Adrenal gland (tissue), 12 donors: ENCODE measurements around the gene PPP2R5E. TPM values are rescaled to one million over a fixed set of nuclear protein-coding genes. Genes with fewer than 3 reads are reported as not detected.
"Not testable (repeated sequence)": the region's sequence is repeated elsewhere in the genome, so short reads cannot be mapped to it uniquely, and the experiment has no call there.

Experiments
- DNase-seq, 7 donors: peaks; one replicate each; pipeline ENCODE4 v3.0.0-alpha.2; 2019 to 2020
- H3K27ac ChIP-seq, 5 donors: fragments of 200-600 bp; sonication (generic) in 4 of 5; 1 replicate in 3 of 5; 2 replicates in 2 of 5; pipeline versions ENCODE4 v1.5.1 to v1.8.0; 2016 to 2020; ENCODE audit warnings: mild to moderate bottlenecking in 1 of 5
- H3K27me3 ChIP-seq: fragments of 200-600 bp; 2 replicates; pipeline ENCODE4 v1.8.0; 2021
- H3K36me3 ChIP-seq, 2 donors: fragments of 200-600 bp; replicated peaks in 1 of 2; 1 replicate in 1 of 2; 2 replicates in 1 of 2; pipeline versions ENCODE4 v1.5.1 to v1.8.0; 2018 to 2022
- H3K4me1 ChIP-seq, 2 donors: fragments of 200-600 bp; replicated peaks in 1 of 2; 1 replicate in 1 of 2; 2 replicates in 1 of 2; pipeline versions ENCODE4 v1.5.1 to v1.8.0; 2018 to 2021
- H3K4me3 ChIP-seq, 4 donors: fragments of 200-600 bp; sonication (generic) in 3 of 4; one replicate each; pipeline ENCODE4 v1.5.1; 2016 to 2018
- H3K9me3 ChIP-seq, 3 donors: fragments of 200-600 bp; sonication (generic) in 1 of 3; replicated peaks in 1 of 3; 1 replicate in 2 of 3; 2 replicates in 1 of 3; pipeline versions ENCODE4 v1.5.1 to v1.8.0; 2016 to 2021
- CTCF ChIP-seq, 6 experiments: fragments of 450-650 bp in 4 of 6; fragments of 200-600 bp in 2 of 6; sonication (generic) in 1 of 6; IDR thresholded peaks; 1 replicate in 5 of 6; 2 replicates in 1 of 6; pipeline versions ENCODE4 v1.5.1 to v1.8.0; 2016 to 2021; ENCODE audit warnings: antibody characterized with exemption in 6 of 6, mild to moderate bottlenecking in 2 of 6, moderate library complexity in 1 of 6
- POLR2A ChIP-seq, 2 donors: fragments of 450-650 bp; IDR thresholded peaks; one replicate each; pipeline ENCODE4 v1.6.1; 2017; ENCODE audit warnings: antibody characterized with exemption in 2 of 2, mild to moderate bottlenecking in 2 of 2, moderate library complexity in 1 of 2
- WGBS, 4 donors: extraction: QIAGEN DNeasy Blood & Tissue Kit in 2 of 4; methylation state at CpG; one replicate each; pipeline versions ENCODE4 v1.1.5 to v1.1.7; 2013 to 2017; 5-methylcytosine and 5-hydroxymethylcytosine counted together
- intact Hi-C, 2 donors: fragments of 100-400 bp; cut with DNase I; formaldehyde crosslinking; loops; one replicate each; pipeline versions ENCODE4 v1.14.1 to v1.15.0; 2022 to 2023
- polyA plus RNA-seq, 3 donors: library from polyadenylated mRNA; stranded (reverse); fragments of 200-250 nt in 2 of 3; fragments of 350-450 nt in 1 of 3; fragmentation: Illumina TruSeq in 1 of 3; extraction: RNeasy Lipid Tissue Mini Kit (QIAGEN cat#74804) in 1 of 3; gene quantifications; one replicate each; pipeline ENCODE4 v1.2.3, GENCODE V29; 2013 to 2014
- total RNA-seq, 9 donors: library from RNA; depleted of rRNA in 4 of 9; stranded (reverse); fragments of >200 nt in 4 of 9; fragments of 120-200 nt in 1 of 9; fragmentation: NEBNext Ultra II Directional in 1 of 9; extraction: Animal tissue kit (Norgen Biotek cat#: 25700) in 1 of 9; gene quantifications; one replicate each; pipeline versions ENCODE4 v1.1.0 to v1.2.4, GENCODE V29; 2013 to 2023
- donor health status: healthy with polysubstance abuse.
- donor health status: Bipolar disorder and iron deficiency.
- donor health status: DM: yes; HTN: yes; CAD: no.
- donor health status: DM: no; HTN: no; CAD: no.
- donor health status: DM: no; HTN: no; CAD: no.
- donor health status: DM: yes; HTN: yes; CAD: no.

The PPP2R5E gene
- total and polyA plus RNA-seq, 12 donors = 5.7 to 46.5 (median 23.9) TPM

GRCh38 chr14:63523735-63524426 is 19.3 kb downstream of the PPP2R5E start:
- DNase-seq = no peak
- H3K27me3 ChIP-seq = no peaks in the 10 kb centered on the region
- no peaks in the 10 kb centered on the region for H3K9me3 ChIP-seq
- intact Hi-C loops = no loop called here
- no peak overlapping the region for H3K4me3 ChIP-seq
- H3K27ac ChIP-seq = peak overlapping the region in 1 of 5 donors; percentile 10
- TF ChIP-seq POLR2A (IDR thresholded peaks at IDR 0.05) (no peak), CTCF (IDR thresholded peaks at IDR 0.05) (no peak)
- peaks cover 0 to 21% of the 10 kb centered on the region in 2 donors for H3K4me1 ChIP-seq
- 47 to 69% (median 66%) methylated on average over 4 of the region's 4 CpGs for whole genome bisulfite sequencing, 4 donors
- no peaks in the 10 kb centered on the region for H3K36me3 ChIP-seq

GRCh38 chr14:63522511-63522910 is 20.7 kb downstream of the PPP2R5E start:
- H3K4me3 ChIP-seq, H3K36me3 ChIP-seq, H3K27ac ChIP-seq, DNase-seq, H3K9me3 ChIP-seq, intact Hi-C loops, H3K27me3 ChIP-seq: not testable (repeated sequence)
- WGBS, 4 donors = 83 to 100% (median 96%) methylated on average over 1 to 40 of the region's 41 CpGs
- peaks cover 0 to 21% of the 10 kb centered on the region in 2 donors for H3K4me1 ChIP-seq

GRCh38 chr14:63517354-63517753 is 25.8 kb downstream of the PPP2R5E start:
- TF ChIP-seq POLR2A (IDR thresholded peaks at IDR 0.05) (no peak), CTCF (IDR thresholded peaks at IDR 0.05) (no peak)
- no peak overlapping the region for H3K4me3 ChIP-seq
- H3K36me3 ChIP-seq = no peaks in the 10 kb centered on the region
- WGBS, 4 donors = 87 to 98% (median 92%) methylated on average over 2 of the region's 2 CpGs
- no peak for DNase-seq
- intact Hi-C loops = no loop called here
- H3K9me3 ChIP-seq = no peaks in the 10 kb centered on the region
- H3K27ac ChIP-seq = no peak overlapping the region
- peaks cover 0 to 18% of the 10 kb centered on the region in 2 donors for H3K4me1 ChIP-seq
- no peaks in the 10 kb centered on the region for H3K27me3 ChIP-seq

- TF ChIP-seq POLR2A (IDR thresholded peaks at IDR 0.05) (no peak), CTCF (IDR thresholded peaks at IDR 0.05) (no peak)
- no peaks in the 10 kb centered on the region for H3K36me3 ChIP-seq
- intact Hi-C loops = no loop called here
- no peak overlapping the region for H3K4me3 ChIP-seq
- no peaks in the 10 kb centered on the region for H3K27me3 ChIP-seq
- DNase-seq = no peak
- no peaks in the 10 kb centered on the region for H3K9me3 ChIP-seq
- WGBS, 4 donors = 92 to 96% (median 95%) methylated on average over 4 of the region's 4 CpGs
- H3K4me1 ChIP-seq = peaks cover 0 to 18% of the 10 kb centered on the region in 2 donors
- no peak overlapping the region for H3K27ac ChIP-seq
These were observed 27.9 kb downstream of the PPP2R5E start for GRCh38 chr14:63515240-63515639.

- H3K9me3 ChIP-seq = no peaks in the 10 kb centered on the region
- TF ChIP-seq CTCF (IDR thresholded peaks at IDR 0.05) (no peak), POLR2A (IDR thresholded peaks at IDR 0.05) (no peak)
- no peak for DNase-seq
- no peaks in the 10 kb centered on the region for H3K27me3 ChIP-seq
- H3K4me1 ChIP-seq = peaks cover 0 to 20% of the 10 kb centered on the region in 2 donors
- WGBS, 4 donors = 57 to 67% (median 62%) methylated on average over 4 of the region's 4 CpGs
- intact Hi-C loops = no loop called here
- no peak overlapping the region for H3K4me3 ChIP-seq
- H3K27ac ChIP-seq = no peak overlapping the region
- H3K36me3 ChIP-seq = no peaks in the 10 kb centered on the region
These were observed 29.4 kb downstream of the PPP2R5E start for GRCh38 chr14:63513756-63514155.
